GM21381 (cell line): ENCODE results near the gene TGFB3.

Source experiments
- ATAC-seq: cut with Tn5 transposase; IDR thresholded peaks from one replicate; pipeline ENCODE4 v1.9.1; 2021; ENCODE audit warnings: mild to moderate bottlenecking, moderate library complexity; ENCODE audit not compliant: unreplicated experiment

The TGFB3 gene

GRCh38 chr14:75987201-75987970, 5.6 kb upstream of the TGFB3 start:
- no peak for ATAC-seq

GRCh38 chr14:75986439-75986765, 4.6 kb upstream of the TGFB3 start:
- ATAC-seq = no peak

GRCh38 chr14:75985618-75986438, 4.0 kb upstream of the TGFB3 start, which contains the start of gene IFT43:
IFT43 (plus strand) TSS chr14:75985763; CDS start chr14:75985787, 24 bp downstream.
- peak; percentile 56 for ATAC-seq

GRCh38 chr14:75984674-75985073, 2.9 kb upstream of the TGFB3 start:
- ATAC-seq = no peak

- ATAC-seq = no peak
Measured at GRCh38 chr14:75983019-75983358, 1.2 kb upstream of the TGFB3 start.

- peak; percentile 51 for ATAC-seq
Measured at GRCh38 chr14:75982266-75983018, 647 bp upstream of the TGFB3 start.

- ATAC-seq = no peak
Measured at GRCh38 chr14:75980856-75981255, 939 bp downstream of the TGFB3 start.

- no peak for ATAC-seq
Measured at GRCh38 chr14:75979648-75980565, 1.9 kb downstream of the TGFB3 start.

- no peak for ATAC-seq
Measured at GRCh38 chr14:75979071-75979571, 2.7 kb downstream of the TGFB3 start.

- ATAC-seq = no peak
Measured at GRCh38 chr14:75978249-75978731, 3.5 kb downstream of the TGFB3 start.

- ATAC-seq = no peak
Measured at GRCh38 chr14:75977582-75977943, 4.2 kb downstream of the TGFB3 start.

- ATAC-seq = no peak
Measured at GRCh38 chr14:75976826-75977581, 4.8 kb downstream of the TGFB3 start.

GRCh38 chr14:75972801-75973421, 8.9 kb downstream of the TGFB3 start:
- no peak for ATAC-seq

- ATAC-seq = no peak
Measured at GRCh38 chr14:75971509-75971908, 10.3 kb downstream of the TGFB3 start.

- ATAC-seq = no peak
Measured at GRCh38 chr14:75970989-75971388, 10.8 kb downstream of the TGFB3 start.

- no peak for ATAC-seq
Measured at GRCh38 chr14:75969891-75970290, 11.9 kb downstream of the TGFB3 start.

GRCh38 chr14:75969126-75969525, 12.7 kb downstream of the TGFB3 start:
- ATAC-seq = no peak

- no peak for ATAC-seq
Measured at GRCh38 chr14:75968456-75968855, 13.3 kb downstream of the TGFB3 start.

GRCh38 chr14:75967866-75968265, 13.9 kb downstream of the TGFB3 start:
- no peak for ATAC-seq
